HUES6 (cell line): ENCODE measurements around the gene MED9.
A peak's percentile ranks its signal among the peaks of the same experiment; 100 is the strongest.
"Not testable (repeated sequence)": the region's sequence is repeated elsewhere in the genome, so short reads cannot be mapped to it uniquely, and the experiment has no call there.

Experiments used
- H3K27ac ChIP-seq: 2 replicates; pipeline ENCODE4 v1.7.0; 2013; ENCODE audit warnings: low read depth, mild to moderate bottlenecking, low read length, inconsistent platforms
- H3K27me3 ChIP-seq: 2 replicates; pipeline ENCODE4 v1.6.1; 2013; ENCODE audit warnings: low read length; ENCODE audit not compliant: control insufficient read depth, insufficient read depth
- H3K36me3 ChIP-seq: 2 replicates; pipeline ENCODE4 v1.6.1; 2013; ENCODE audit warnings: low read length; ENCODE audit not compliant: control insufficient read depth, insufficient read depth
- H3K4me1 ChIP-seq: 2 replicates; pipeline ENCODE4 v1.6.1; 2013; ENCODE audit warnings: low read length; ENCODE audit not compliant: control insufficient read depth, insufficient read depth
- H3K4me3 ChIP-seq: 2 replicates; pipeline ENCODE4 v1.5.1; 2013; ENCODE audit warnings: low read depth, low read length
- H3K9ac ChIP-seq: one replicate; pipeline ENCODE4 v1.6.1; 2013; ENCODE audit warnings: mild to moderate bottlenecking, low read length
- H3K9me3 ChIP-seq: 2 replicates; pipeline ENCODE4 v1.6.1; 2013; ENCODE audit warnings: low read depth, low read length; ENCODE audit not compliant: control insufficient read depth, insufficient read depth

Gene MED9, protein sequence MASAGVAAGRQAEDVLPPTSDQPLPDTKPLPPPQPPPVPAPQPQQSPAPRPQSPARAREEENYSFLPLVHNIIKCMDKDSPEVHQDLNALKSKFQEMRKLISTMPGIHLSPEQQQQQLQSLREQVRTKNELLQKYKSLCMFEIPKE

DNA sequence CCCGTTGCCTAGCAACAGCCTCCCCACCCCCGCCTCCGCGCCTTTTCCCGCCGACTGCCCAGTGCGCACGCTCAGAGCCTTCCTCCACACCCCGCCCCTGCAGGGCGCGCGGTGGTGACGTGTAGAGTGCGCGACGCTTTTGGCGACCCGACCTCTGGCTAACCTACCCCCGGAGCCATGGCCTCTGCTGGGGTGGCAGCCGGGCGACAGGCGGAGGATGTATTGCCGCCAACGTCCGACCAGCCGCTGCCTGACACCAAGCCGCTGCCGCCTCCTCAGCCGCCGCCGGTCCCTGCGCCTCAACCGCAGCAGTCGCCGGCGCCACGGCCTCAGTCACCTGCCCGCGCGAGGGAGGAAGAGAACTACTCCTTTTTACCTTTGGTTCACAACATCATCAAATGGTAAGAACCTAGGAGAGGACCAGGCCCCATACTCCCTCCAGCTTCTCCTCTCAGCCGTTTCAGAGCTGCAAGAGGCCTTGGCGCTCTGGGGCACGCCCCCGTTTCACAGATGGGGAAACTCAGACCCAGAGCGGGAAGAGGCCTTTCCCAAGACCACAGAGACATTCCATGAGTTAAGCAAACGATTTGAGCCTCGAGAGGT, at the start of gene MED9:
TSS of gene MED9 (plus strand) at position 136 of the 603 bp plus-strand sequence. CDS start at position 178, 42 bp downstream.
- Histone ChIP-seq H3K27ac (peak within 1 kb of the TSS; percentile 78), H3K4me3 (peak within 1 kb of the TSS; percentile 98), H3K4me1 (peaks cover 8% of the 10 kb centered on the region; the same call in 1 of the 2 replicates), H3K9ac (peak within 1 kb of the TSS; percentile 94), H3K27me3 (no peaks in the 10 kb centered on the region), H3K9me3 (no peaks in the 10 kb centered on the region), H3K36me3 (peaks cover 27% of the 10 kb centered on the region; the same call in 1 of the 2 replicates)

DNA sequence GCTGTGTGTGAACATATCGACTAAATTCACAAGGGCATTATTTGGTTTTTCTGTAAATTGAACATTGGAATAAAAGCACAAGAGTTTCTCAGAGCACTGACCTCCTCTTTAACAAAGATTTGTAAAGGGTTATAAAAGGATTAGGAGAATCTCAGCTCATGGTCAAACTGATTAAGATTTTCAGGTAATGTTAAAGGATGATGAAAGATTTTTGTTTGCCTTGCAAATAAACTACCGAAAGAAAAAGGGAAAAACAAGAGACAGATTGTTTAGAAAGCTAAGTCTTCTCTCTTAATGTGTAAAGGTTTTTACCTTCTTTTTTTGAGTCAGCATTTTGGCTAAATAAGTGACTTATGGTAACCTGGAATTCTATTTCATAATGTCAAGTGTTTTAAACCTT, 47.6 kb upstream of the MED9 start:
- Histone ChIP-seq H3K4me3 (no peak overlapping the region), H3K27ac (no peak overlapping the region), H3K4me1 (no peaks in the 10 kb centered on the region), H3K9ac (no peak overlapping the region), H3K27me3 (no peaks in the 10 kb centered on the region), H3K36me3 (no peaks in the 10 kb centered on the region), H3K9me3 (peaks cover 19% of the 10 kb centered on the region)

DNA sequence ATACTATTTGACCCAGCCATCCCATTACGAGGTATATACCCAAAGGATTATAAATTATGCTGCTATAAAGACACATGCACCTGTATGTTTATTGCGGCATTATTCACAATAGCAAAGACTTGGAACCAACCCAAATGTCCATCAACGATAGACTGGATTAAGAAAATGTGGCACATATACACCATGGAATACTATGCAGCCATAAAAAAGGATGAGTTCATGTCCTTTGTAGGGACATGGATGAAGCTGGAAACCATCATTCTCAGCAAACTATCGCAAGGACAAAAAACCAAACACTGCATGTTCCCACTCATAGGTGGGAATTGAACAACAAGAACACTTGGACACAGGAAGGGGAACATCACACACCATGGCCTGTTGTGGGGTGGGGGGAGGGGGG, 45.9 kb upstream of the MED9 start:
- H3K9ac ChIP-seq, H3K4me3 ChIP-seq, H3K27ac ChIP-seq, H3K9me3 ChIP-seq, H3K36me3 ChIP-seq, H3K4me1 ChIP-seq, H3K27me3 ChIP-seq: not testable (repeated sequence)

DNA sequence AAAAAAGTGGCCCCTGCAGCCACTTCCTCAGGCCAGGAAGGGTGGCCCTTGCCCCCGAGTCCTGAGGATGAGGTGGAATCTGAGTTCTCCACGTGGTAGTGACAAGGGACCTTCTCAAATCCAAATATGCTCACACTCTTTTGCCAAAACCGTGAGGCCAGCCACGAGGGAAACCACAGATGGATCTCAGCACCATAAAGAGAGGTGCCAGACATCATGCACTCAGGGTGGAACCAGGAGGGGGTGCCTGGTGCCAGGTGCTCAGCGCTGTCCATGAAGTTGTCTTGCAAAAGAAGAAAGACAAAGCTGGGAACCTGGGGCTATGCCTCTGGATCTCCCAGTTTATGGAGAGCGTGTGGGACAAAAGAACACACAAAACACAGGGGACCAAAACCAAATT, 45.2 kb upstream of the MED9 start:
- Histone ChIP-seq H3K9me3 (peaks cover 4% of the 10 kb centered on the region; the same call in 1 of the 2 replicates), H3K27me3 (no peaks in the 10 kb centered on the region), H3K27ac (no peak overlapping the region), H3K4me1 (no peaks in the 10 kb centered on the region), H3K9ac (no peak overlapping the region), H3K4me3 (no peak overlapping the region), H3K36me3 (no peaks in the 10 kb centered on the region)

DNA sequence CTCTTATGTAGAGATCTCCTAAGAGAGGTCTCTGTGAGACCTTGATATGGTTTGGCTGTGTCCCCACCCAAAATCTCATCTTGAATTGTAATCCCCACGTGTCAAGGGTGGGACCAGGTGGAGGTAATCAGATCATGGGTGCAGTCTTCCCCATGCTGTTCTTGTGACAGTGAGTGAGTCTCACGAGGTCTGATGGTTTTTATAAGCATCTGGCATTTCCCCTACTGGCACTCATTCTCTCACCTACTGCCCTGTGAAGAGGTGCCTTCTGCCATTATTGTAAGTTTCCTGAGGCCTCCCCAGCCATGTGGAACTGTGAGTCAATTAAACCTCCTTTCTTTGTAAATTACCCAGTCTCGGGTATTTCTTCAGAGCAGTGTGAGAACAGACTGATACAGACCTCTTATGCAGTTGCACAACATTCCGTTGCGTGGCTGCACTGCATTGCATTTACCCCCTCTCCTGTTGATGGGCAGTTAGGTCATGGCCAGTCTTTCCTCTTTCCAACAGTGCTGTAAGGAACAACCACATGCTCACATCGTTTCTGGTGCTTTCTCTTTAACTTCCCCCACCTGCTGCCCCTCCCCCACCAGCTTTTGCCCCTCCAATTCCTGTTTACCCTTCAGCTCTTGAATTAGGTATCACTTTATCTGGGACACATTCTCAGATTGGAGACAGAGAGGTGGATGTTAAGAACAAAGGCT, 43.6 kb upstream of the MED9 start:
- Histone ChIP-seq H3K27ac (no peak overlapping the region), H3K9me3 (peaks cover 4% of the 10 kb centered on the region; the same call in 1 of the 2 replicates), H3K27me3 (no peaks in the 10 kb centered on the region), H3K4me3 (no peak overlapping the region), H3K36me3 (no peaks in the 10 kb centered on the region), H3K4me1 (no peaks in the 10 kb centered on the region), H3K9ac (no peak overlapping the region)

DNA sequence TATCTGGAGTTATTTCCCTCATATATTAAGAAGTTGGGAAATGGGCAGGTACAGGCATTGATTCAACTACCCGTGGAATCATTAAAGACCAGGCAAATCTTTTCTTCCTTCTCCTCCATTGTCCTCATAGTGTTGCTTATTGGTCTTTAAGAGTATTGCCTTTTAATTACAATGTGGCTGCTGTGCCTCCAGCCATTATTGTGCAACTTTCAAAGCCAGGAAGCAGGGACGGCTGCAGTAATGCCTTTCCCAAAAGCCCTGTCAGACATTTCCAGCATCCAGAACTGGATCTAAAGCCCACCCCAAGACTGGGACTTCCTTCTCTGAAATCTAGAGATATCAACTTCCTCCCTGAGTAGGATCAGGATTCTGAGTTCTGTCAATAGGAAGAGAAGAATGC, 42.3 kb upstream of the MED9 start:
- Histone ChIP-seq H3K4me3 (no peak overlapping the region), H3K4me1 (no peaks in the 10 kb centered on the region), H3K27me3 (no peaks in the 10 kb centered on the region), H3K36me3 (no peaks in the 10 kb centered on the region), H3K9me3 (peaks cover 4% of the 10 kb centered on the region; the same call in 1 of the 2 replicates), H3K9ac (no peak overlapping the region), H3K27ac (no peak overlapping the region)

DNA sequence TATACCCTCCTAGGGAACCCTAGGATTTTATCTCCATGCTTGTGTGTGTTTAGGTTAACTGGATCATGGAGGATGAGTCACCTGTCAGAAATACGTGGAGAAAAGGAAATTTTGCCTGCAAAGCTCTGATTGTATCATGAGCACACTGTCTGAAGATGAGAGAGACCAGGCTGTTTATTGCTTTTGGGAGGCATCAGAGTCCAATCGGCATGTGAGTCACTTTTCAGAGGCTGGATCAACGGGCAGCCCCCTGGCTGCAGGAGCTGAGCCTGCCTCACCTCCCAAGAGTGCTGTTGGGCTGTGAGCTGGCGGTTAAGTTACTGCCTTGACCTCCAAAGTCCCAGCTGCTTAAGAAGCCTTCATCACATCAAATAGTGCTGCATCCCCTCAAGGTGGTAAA, 41.5 kb upstream of the MED9 start:
- no peak overlapping the region for H3K9ac ChIP-seq
- H3K27me3 ChIP-seq: no peaks in the 10 kb centered on the region
- H3K4me1 ChIP-seq: peaks cover 3% of the 10 kb centered on the region

DNA sequence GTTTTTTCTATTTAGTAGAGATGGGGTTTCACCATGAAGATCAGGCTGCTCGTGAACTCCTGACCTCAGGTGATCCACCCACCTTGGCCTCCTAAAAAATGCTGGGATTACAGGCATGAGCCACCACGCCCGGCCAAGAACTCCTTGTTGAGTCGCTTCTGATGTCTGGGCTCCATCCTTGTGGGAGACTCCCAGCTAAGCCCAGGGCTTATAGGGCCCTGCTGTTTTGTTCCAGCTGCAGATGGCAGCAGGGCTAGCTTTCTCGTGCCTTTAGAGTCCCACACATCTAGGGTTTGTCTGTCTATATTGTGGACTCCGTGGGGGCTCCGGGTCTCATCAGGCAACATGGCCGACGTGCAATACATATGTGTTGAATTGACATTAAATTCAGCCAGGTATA, 39.3 kb upstream of the MED9 start:
- no peak overlapping the region for H3K9ac ChIP-seq
- H3K9me3 ChIP-seq: no peaks in the 10 kb centered on the region
- H3K36me3 ChIP-seq: no peaks in the 10 kb centered on the region
- H3K27ac ChIP-seq: no peak overlapping the region
- H3K4me3 ChIP-seq: no peak overlapping the region
- H3K4me1 ChIP-seq: peaks cover 6% of the 10 kb centered on the region
- no peaks in the 10 kb centered on the region for H3K27me3 ChIP-seq

More for the DNA sequence above, 41.5 kb upstream of the MED9 start:
- Histone ChIP-seq H3K9me3 (no peaks in the 10 kb centered on the region), H3K36me3 (no peaks in the 10 kb centered on the region), H3K27ac (no peak overlapping the region), H3K4me3 (no peak overlapping the region)

DNA sequence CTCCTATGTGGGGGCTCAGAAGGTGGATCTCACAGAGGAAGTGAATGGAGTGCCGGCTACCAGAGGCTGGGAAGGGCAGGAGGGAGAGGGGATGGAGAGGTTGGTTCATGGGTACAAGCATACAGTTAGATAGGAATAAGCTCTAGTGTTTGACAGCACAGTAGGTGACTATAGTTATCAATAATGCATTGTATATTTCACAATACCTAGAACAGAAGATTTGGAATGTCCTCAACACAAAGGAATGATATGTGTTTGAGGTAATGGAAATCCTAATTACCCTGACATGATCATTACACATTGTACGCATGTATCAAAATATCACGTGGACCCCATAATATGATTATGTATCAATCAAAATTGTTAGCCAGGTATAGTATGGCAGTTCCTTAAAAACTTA, 38.9 kb upstream of the MED9 start:
- Histone ChIP-seq H3K4me1 (peaks cover 6% of the 10 kb centered on the region), H3K9me3 (no peaks in the 10 kb centered on the region)

DNA sequence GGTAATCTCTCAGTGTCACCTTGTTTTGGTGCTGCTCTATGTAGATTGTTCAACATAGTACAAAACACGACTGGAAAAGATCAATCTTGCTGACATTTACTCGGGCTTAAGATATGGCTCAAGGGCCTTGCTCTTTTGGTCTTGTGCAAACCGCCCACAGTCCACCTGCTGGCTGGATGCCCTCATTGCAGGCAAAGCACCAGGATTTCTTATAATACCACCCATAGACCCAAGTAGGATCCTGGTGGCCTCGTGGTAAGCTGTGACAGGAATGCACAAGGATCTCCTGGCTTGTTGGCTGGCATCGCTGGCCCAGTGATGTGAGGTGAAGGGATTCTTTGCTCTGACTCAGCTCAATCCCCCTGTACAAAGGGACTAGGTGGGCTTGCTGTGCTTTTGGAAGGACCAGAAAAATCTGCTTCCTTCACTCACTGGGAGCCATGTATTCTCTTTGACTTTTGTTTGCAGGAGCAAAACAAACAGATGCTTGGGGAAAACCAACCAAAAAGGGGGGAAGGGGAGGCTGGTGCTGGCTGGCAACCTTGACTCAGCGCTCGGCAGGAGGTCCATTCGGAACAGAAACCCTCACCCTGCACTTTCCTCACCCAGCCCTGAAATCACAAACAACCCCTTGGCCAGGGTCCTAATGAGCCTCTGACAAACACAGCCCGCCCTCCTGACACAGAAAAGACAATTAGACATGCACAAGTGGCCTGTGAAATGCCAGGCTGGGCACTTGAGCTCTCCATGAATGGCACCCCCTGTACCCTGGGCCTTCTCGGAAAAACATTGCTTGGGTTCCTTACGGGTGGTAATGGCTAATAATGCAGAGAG, 36.6 kb upstream of the MED9 start:
- peaks cover 11% of the 10 kb centered on the region for H3K4me1 ChIP-seq
- no peaks in the 10 kb centered on the region for H3K36me3 ChIP-seq
- H3K27ac ChIP-seq: no peak overlapping the region
- no peak overlapping the region for H3K9ac ChIP-seq
- H3K27me3 ChIP-seq: no peaks in the 10 kb centered on the region
- H3K9me3 ChIP-seq: 0 out of 2 replicates have a peak, but pooled peaks cover 3% of the 10 kb centered on the region
- H3K4me3 ChIP-seq: no peak overlapping the region

More for the DNA sequence above, 38.9 kb upstream of the MED9 start:
- no peak overlapping the region for H3K9ac ChIP-seq
- no peaks in the 10 kb centered on the region for H3K36me3 ChIP-seq
- H3K4me3 ChIP-seq: no peak overlapping the region
- H3K27ac ChIP-seq: no peak overlapping the region
- no peaks in the 10 kb centered on the region for H3K27me3 ChIP-seq
